ENCODE measurements around the gene ATIC.
A peak's percentile ranks its signal among the peaks of the same experiment; 100 is the strongest.

The ATIC gene

GRCh38 chr2:215324811-215325210, 13.0 kb downstream of the ATIC start:
- TF ChIP-seq CTCF (conservative IDR thresholded peaks at IDR 0.05; ENCODE audit: low read depth, low read length): no peak
- H3K4me3 ChIP-seq (ENCODE audit: low read depth, low read length): no peak overlapping the region
- DNase-seq (ENCODE audit: low read depth): no peak

DNA sequence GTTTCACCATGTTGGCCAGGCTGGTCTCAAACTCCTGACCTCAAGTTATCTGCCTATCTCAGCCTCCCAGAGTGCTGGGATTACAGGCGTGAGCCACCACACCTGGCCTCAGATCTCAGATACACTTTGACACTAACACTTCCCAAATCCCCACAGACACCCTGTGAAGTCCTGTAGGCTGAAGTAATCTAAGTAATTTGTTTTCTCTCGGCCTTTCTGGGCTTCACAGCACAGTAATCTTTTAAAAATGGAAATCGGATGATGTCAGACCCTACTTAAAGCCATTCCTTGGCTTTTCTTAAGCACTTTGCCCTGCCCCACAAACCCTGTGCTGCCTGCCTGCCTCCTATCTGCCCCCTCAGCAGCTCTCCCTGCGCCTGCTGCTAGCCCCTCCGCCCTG, 16.2 kb downstream of the ATIC start:
- H3K4me3 ChIP-seq (ENCODE audit: low read depth, low read length): no peak overlapping the region
- no peak for TF ChIP-seq CTCF (conservative IDR thresholded peaks at IDR 0.05; ENCODE audit: low read depth, low read length)
- no peak for DNase-seq (ENCODE audit: low read depth)

GRCh38 chr2:215332872-215333595, 21.2 kb downstream of the ATIC start:
- no peak for TF ChIP-seq CTCF (conservative IDR thresholded peaks at IDR 0.05; ENCODE audit: low read depth, low read length)
- no peak for DNase-seq (ENCODE audit: low read depth)
- no peak overlapping the region for H3K4me3 ChIP-seq (ENCODE audit: low read depth, low read length)

GRCh38 chr2:215338883-215339679, 27.2 kb downstream of the ATIC start:
- no peak overlapping the region for H3K4me3 ChIP-seq (ENCODE audit: low read depth, low read length)
- DNase-seq (ENCODE audit: low read depth): no peak
- TF ChIP-seq CTCF (conservative IDR thresholded peaks at IDR 0.05; ENCODE audit: low read depth, low read length): no peak

DNA sequence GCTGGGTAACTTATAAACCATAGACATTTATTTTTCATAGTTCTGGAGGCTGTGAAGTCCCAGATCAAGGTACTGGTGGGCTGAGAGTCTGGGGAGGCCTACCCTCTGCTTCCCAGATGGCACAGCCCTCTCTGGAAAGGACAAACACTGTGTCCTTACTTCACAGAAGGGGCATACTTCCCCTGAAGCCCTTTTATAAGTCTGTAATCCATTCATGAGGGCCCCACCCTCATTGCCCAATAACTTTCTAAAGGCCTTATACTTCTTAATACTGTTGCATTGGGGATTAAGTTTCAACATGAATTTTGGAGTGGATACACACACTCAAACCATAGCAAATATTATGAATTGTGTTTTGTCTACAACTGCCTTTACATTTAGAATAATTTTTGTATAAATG, 36.0 kb downstream of the ATIC start:
- no peak overlapping the region for H3K4me3 ChIP-seq (ENCODE audit: low read depth, low read length)
- TF ChIP-seq CTCF (conservative IDR thresholded peaks at IDR 0.05; ENCODE audit: low read depth, low read length): no peak
- no peak for DNase-seq (ENCODE audit: low read depth)

DNA sequence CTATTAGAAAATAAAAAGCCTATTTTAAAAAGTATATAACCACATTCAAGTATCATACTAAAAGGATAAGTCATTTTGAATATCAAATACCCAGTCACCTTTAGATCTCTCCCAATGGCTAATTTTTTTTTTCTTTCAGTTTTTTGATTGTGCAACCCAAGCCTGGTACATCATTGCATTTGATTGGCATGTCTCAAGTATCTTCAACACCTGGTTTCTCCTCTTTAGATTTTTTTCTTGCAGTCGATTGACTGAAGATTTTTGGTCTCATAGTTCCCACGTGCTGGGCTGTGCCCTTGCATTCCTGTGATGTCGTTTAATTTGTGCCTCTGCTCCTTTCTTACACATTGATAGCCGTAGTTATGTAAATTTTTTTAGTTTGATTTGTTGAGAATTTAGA, 40.7 kb downstream of the ATIC start:
- DNase-seq (ENCODE audit: low read depth): peak; percentile 29
- no peak overlapping the region for H3K4me3 ChIP-seq (ENCODE audit: low read depth, low read length)
- no peak for TF ChIP-seq CTCF (conservative IDR thresholded peaks at IDR 0.05; ENCODE audit: low read depth, low read length)

Data from choroid plexus epithelial cell (primary cell).